Neuronal stem cell (in vitro differentiated cells): ENCODE data around the gene NR4A1. TPM values are rescaled to one million over a fixed set of nuclear protein-coding genes. Genes with fewer than 3 reads are reported as not detected.

Experiments
- DNase-seq: peaks from one replicate; pipeline ENCODE4 v3.0.0-alpha.2; 2013; ENCODE audit warnings: low spot score
- H2AFZ ChIP-seq: one replicate; pipeline ENCODE4 v1.6.1; 2013; ENCODE audit warnings: mild to moderate bottlenecking, low read length, inconsistent platforms
- H2AK5ac ChIP-seq: 2 replicates; pipeline ENCODE4 v1.6.1; 2013; ENCODE audit warnings: low read depth, mild to moderate bottlenecking, inconsistent platforms, low read length, moderate library complexity, mixed read lengths
- H2BK120ac ChIP-seq: 2 replicates; pipeline ENCODE4 v1.6.1; 2013; ENCODE audit warnings: low read depth, mild to moderate bottlenecking, inconsistent platforms, low read length, moderate library complexity, mixed read lengths
- H2BK12ac ChIP-seq: one replicate; pipeline ENCODE4 v1.6.1; 2013; ENCODE audit warnings: low read length, inconsistent platforms
- H2BK15ac ChIP-seq: 2 replicates; pipeline ENCODE4 v1.6.1; 2013; ENCODE audit warnings: mild to moderate bottlenecking, low read length, inconsistent platforms, mixed read lengths
- H2BK5ac ChIP-seq: one replicate; pipeline ENCODE4 v1.6.1; 2013; ENCODE audit warnings: inconsistent platforms, mild to moderate bottlenecking, low read length, moderate library complexity
- H3K14ac ChIP-seq: one replicate; pipeline ENCODE4 v1.6.1; 2013; ENCODE audit warnings: low read length, inconsistent platforms
- H3K18ac ChIP-seq: 2 replicates; pipeline ENCODE4 v1.6.1; 2013; ENCODE audit warnings: low read length, inconsistent platforms
- H3K23ac ChIP-seq: 2 replicates; pipeline ENCODE4 v1.6.1; 2013; ENCODE audit warnings: low read depth, mild to moderate bottlenecking, mixed read lengths, low read length, inconsistent platforms; ENCODE audit not compliant: poor library complexity
- H3K27ac ChIP-seq: replicated peaks from 3 replicates; pipeline ENCODE4 v1.5.1; 2013; ENCODE audit warnings: low read length, inconsistent platforms
- H3K27me3 ChIP-seq, 3 experiments: 2 replicates each; pipeline ENCODE4 v1.6.1; 2013; ENCODE audit warnings: low read length in 3 of 3, mild to moderate bottlenecking in 2 of 3, inconsistent platforms in 1 of 3, low read depth in 1 of 3, mixed read lengths in 1 of 3, moderate library complexity in 1 of 3; ENCODE audit not compliant: control insufficient read depth in 3 of 3, insufficient read depth in 3 of 3
- H3K36me3 ChIP-seq, 2 donors: replicated peaks in 1 of 2; 2 replicates each; pipeline ENCODE4 v1.6.1; 2013; ENCODE audit warnings: low read length in 2 of 2; ENCODE audit not compliant: control insufficient read depth in 2 of 2, insufficient read depth in 2 of 2
- H3K4ac ChIP-seq: 2 replicates; pipeline ENCODE4 v1.6.1; 2013; ENCODE audit warnings: inconsistent platforms, mild to moderate bottlenecking, low read length, moderate library complexity
- H3K4me1 ChIP-seq, 2 donors: 1 replicate in 1 of 2; 2 replicates in 1 of 2; pipeline ENCODE4 v1.6.1; 2013; ENCODE audit warnings: low read length in 2 of 2, low read depth in 1 of 2; ENCODE audit not compliant: control insufficient read depth in 2 of 2, insufficient read depth in 1 of 2
- H3K4me2 ChIP-seq: one replicate; pipeline ENCODE4 v1.6.1; 2013; ENCODE audit warnings: mild to moderate bottlenecking, low read length, inconsistent platforms; ENCODE audit not compliant: insufficient read depth, poor library complexity, severe bottlenecking
- H3K4me3 ChIP-seq, 2 donors: 2 replicates each; pipeline ENCODE4 v1.5.1; 2013; ENCODE audit warnings: low read length in 2 of 2, mild to moderate bottlenecking in 2 of 2, inconsistent platforms in 1 of 2, moderate library complexity in 1 of 2
- H3K79me1 ChIP-seq: one replicate; pipeline ENCODE4 v1.6.1; 2013; ENCODE audit warnings: low read depth, mild to moderate bottlenecking, inconsistent platforms, low read length, moderate library complexity
- H3K9ac ChIP-seq: one replicate; pipeline ENCODE4 v1.6.1; 2013; ENCODE audit warnings: mild to moderate bottlenecking, low read depth, low read length, inconsistent platforms; ENCODE audit not compliant: poor library complexity
- H3K9me3 ChIP-seq, 2 donors: replicated peaks in 1 of 2; 2 replicates each; pipeline versions ENCODE3 to v1.6.1; 2013; ENCODE audit warnings: low read length in 2 of 2, mild to moderate bottlenecking in 2 of 2, inconsistent platforms in 1 of 2, low read depth in 1 of 2, mixed read lengths in 1 of 2, moderate library complexity in 1 of 2; ENCODE audit not compliant: control insufficient read depth in 2 of 2, insufficient read depth in 1 of 2
- H4K8ac ChIP-seq: one replicate; pipeline ENCODE4 v1.6.1; 2013; ENCODE audit warnings: low read depth, mild to moderate bottlenecking, inconsistent platforms, low read length, moderate library complexity
- H4K91ac ChIP-seq: one replicate; pipeline ENCODE4 v1.6.1; 2013; ENCODE audit warnings: low read length, low read depth, mild to moderate bottlenecking, inconsistent platforms; ENCODE audit not compliant: poor library complexity
- WGBS, 2 donors: extraction: QIAGEN DNeasy Blood & Tissue Kit; methylation state at CpG; one replicate each; pipeline ENCODE4 v1.1.7; 2013; ENCODE audit warnings: missing lambda C conversion rate in 2 of 2, mixed read lengths in 1 of 2; ENCODE audit not compliant: insufficient read length in 2 of 2, insufficient replicate concordance in 1 of 2; ENCODE audit errors: extremely low coverage in 2 of 2; 5-methylcytosine and 5-hydroxymethylcytosine counted together
- polyA plus RNA-seq, 2 experiments: library from polyadenylated mRNA; stranded (reverse); fragments of 200-250 nt; gene quantifications; one replicate each; pipeline ENCODE4 v1.2.3, GENCODE V29; 2013

Gene NR4A1
- polyA plus RNA-seq (2013, experiment 1 of 2): 46.2 TPM
- polyA plus RNA-seq (2013, experiment 2 of 2): 44.5 TPM

DNA sequence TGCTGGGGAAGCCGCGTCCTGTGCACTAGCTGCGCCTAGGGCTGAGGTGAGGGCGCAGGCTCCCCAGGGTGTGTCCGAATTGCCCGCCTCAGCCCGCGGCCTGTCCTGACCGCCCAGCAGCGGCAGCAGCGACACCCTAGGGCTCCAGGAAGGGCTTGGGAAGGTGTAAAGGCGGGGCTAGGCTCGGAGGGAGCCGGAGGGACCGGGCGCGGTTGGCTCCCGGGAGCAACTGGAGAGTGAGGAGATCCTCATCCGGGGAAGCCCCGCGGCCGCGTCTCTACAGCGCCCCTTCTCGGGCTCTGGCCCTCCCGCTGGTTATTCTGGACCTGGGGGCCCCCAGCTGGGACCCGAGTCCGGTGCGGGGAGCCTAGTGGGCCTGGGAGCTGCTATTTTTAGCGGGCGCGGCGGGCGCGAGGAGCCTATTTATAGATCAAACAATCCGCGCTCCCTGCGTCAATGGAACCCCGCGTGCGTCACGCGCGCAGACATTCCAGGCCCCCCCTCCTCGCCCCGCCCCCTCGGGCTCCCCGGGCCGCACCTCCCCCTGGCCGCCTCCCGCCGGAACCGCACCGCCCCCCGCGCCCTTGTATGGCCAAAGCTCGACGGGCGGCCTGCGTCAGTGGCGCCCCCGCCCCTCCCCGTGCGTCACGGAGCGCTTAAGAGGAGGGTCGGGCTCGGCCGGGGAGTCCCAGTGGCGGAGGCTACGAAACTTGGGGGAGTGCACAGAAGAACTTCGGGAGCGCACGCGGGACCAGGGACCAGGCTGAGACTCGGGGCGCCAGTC lies at the start of gene NR4A1:
TSS of gene NR4A1 (plus strand) at position 685 of the 784 bp plus-strand sequence. CDS start 2,887 bp downstream, outside the sequence.
- H3K23ac ChIP-seq: peak within 1 kb of the TSS; percentile 76
- H3K9ac ChIP-seq: peak within 1 kb of the TSS; percentile 92
- H3K79me1 ChIP-seq: no peaks in the 10 kb centered on the region
- H3K14ac ChIP-seq: peak within 1 kb of the TSS; percentile 91
- peak within 1 kb of the TSS; percentile 99 for H2BK12ac ChIP-seq
- DNase-seq: peak; percentile 93
- peak within 1 kb of the TSS; percentile 99 for H3K18ac ChIP-seq
- H3K4me1 ChIP-seq: peaks cover 8 to 17% of the 10 kb centered on the region in 2 donors
- H3K27me3 ChIP-seq: peaks cover 0 to 15% (median 0%) of the 10 kb centered on the region in 3 experiments
- H3K27ac ChIP-seq: peak within 1 kb of the TSS; percentile 44
- H2AFZ ChIP-seq: peak within 1 kb of the TSS; percentile 87
- peak within 1 kb of the TSS; percentile 40 for H2BK5ac ChIP-seq
- peak within 1 kb of the TSS; percentile 50 for H4K91ac ChIP-seq
- WGBS, 2 donors: no CpG with 5 or more reads among the region's 77 CpGs
- peak within 1 kb of the TSS; percentile 100 for H3K4me2 ChIP-seq
- peak within 1 kb of the TSS; percentile 72 for H2BK15ac ChIP-seq
- H2AK5ac ChIP-seq: peak within 1 kb of the TSS; percentile 54
- H3K4me3 ChIP-seq: peak within 1 kb of the TSS; percentile 38 to 87
- H3K36me3 ChIP-seq: peaks cover 10 to 22% of the 10 kb centered on the region in 2 donors
- H2BK120ac ChIP-seq: peak within 1 kb of the TSS; percentile 82
- no peak within 1 kb of the TSS for H4K8ac ChIP-seq
- H3K9me3 ChIP-seq: no peaks in the 10 kb centered on the region
- peak within 1 kb of the TSS; percentile 71 for H3K4ac ChIP-seq

DNA sequence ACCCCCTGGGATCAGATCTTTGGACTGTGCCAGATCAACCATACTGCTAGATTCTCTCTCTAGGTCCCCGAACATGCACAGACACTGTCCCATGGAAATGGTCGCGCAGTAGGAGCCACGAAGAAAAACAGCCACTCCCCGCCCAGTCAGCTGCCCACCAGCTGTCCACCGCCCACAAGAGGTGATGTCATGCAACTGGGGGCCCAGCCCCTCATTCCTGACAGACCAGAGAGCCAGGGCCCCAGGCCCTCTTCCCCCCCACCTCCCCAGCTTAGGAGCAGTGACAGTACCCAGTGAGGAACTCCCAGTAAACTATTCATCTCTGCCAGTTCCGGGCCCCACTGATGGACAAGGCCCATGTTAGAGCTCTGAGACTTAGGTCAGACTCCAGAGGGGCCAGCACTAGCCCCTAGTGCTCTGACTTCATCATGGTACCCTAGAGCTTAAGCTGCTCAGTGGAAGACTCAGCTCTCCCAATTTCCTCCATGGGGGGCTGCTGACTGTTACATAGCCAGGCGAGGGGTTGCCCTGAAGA lies 48.2 kb upstream of the NR4A1 start:
- H2BK5ac ChIP-seq: no peak overlapping the region
- WGBS, 2 donors: no CpG with 5 or more reads among the region's 8 CpGs
- H2BK15ac ChIP-seq: no peak overlapping the region
- no peak overlapping the region for H3K4me2 ChIP-seq
- H3K9me3 ChIP-seq: no peaks in the 10 kb centered on the region
- no peak overlapping the region for H3K27ac ChIP-seq
- no peak overlapping the region for H3K18ac ChIP-seq
- H4K91ac ChIP-seq: no peak overlapping the region
- no peak for DNase-seq
- no peak overlapping the region for H2AK5ac ChIP-seq
- H3K23ac ChIP-seq: no peak overlapping the region
- no peak overlapping the region for H2BK120ac ChIP-seq
- H3K36me3 ChIP-seq: peaks cover under 1 to 37% of the 10 kb centered on the region in 2 donors
- no peak overlapping the region for H2AFZ ChIP-seq
- peaks cover 0 to 24% (median 0%) of the 10 kb centered on the region in 3 experiments for H3K27me3 ChIP-seq
- no peak overlapping the region for H2BK12ac ChIP-seq
- no peak overlapping the region for H3K4ac ChIP-seq
- no peaks in the 10 kb centered on the region for H3K79me1 ChIP-seq
- no peak overlapping the region for H4K8ac ChIP-seq
- no peak overlapping the region for H3K4me3 ChIP-seq
- peaks cover 9% of the 10 kb centered on the region in 2 donors for H3K4me1 ChIP-seq
- no peak overlapping the region for H3K14ac ChIP-seq
- no peak overlapping the region for H3K9ac ChIP-seq

DNA sequence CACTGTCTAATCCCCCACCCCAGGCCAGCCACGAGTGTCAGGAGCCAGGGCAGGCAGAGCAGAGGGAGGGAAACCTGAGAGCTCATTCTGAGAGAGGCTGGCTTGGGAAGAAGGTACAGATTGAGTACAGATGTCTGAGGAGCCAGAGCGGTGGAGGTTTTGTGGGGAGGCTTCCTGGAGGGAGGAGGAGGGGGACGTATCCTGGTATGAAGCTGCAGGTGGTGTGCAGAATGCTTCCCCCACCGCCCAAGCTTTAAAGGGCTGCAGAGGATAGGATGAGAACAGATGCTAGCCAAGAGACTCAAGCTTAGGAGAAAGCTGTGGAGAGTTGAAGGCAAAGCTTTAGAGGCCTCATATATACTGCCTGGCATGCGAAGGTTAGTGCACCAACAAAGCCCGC lies 47.7 kb upstream of the NR4A1 start:
- H3K9ac ChIP-seq: no peak overlapping the region
- H3K4me1 ChIP-seq: peaks cover 9% of the 10 kb centered on the region in 2 donors
- no peak overlapping the region for H2AFZ ChIP-seq
- H2BK5ac ChIP-seq: no peak overlapping the region
- H3K79me1 ChIP-seq: no peaks in the 10 kb centered on the region
- no peak overlapping the region for H2BK15ac ChIP-seq
- H3K27me3 ChIP-seq: peaks cover 0 to 28% (median 0%) of the 10 kb centered on the region in 3 experiments
- no peak overlapping the region for H3K27ac ChIP-seq
- no peak for DNase-seq
- no peak overlapping the region for H2AK5ac ChIP-seq
- H3K23ac ChIP-seq: no peak overlapping the region
- no peak overlapping the region for H2BK12ac ChIP-seq
- H3K9me3 ChIP-seq: no peaks in the 10 kb centered on the region
- no peak overlapping the region for H3K4ac ChIP-seq
- H4K8ac ChIP-seq: no peak overlapping the region
- peaks cover 0 to 34% of the 10 kb centered on the region in 2 donors for H3K36me3 ChIP-seq
- H2BK120ac ChIP-seq: no peak overlapping the region
- H4K91ac ChIP-seq: no peak overlapping the region
- H3K14ac ChIP-seq: no peak overlapping the region
- H3K4me2 ChIP-seq: no peak overlapping the region
- no peak overlapping the region for H3K4me3 ChIP-seq
- no peak overlapping the region for H3K18ac ChIP-seq
- WGBS, 2 donors: no CpG with 5 or more reads among the region's 6 CpGs

DNA sequence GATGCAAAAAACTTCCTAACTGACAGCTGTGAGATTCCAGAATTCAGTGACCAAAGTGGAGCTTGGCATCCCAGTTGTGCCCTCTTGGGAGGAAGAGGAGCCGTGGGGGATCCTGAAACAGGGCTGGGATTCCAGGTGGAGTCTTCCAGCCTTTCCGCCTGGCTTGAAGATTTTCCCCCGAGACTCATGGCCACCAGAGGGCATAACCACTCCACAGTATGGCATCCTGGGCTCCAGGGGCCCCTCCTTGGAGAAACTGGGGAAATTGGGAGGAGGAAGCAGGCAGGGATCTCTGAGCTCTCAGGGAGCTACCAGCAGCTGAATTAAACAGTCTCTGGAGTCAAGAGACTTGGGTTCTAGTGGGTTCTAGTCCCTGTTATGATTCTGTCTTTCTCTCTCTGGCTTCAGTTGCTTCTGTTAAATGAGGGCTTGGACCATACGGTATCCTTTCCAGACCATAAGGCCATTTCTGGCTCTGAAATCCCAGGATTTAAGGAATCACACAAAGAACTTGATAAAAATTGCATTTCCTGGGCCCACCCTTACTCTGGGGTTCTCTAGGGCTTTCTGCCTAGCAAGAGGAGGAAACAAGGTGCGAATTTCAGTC lies 47.1 kb upstream of the NR4A1 start:
- no peak overlapping the region for H2BK12ac ChIP-seq
- no peak overlapping the region for H3K27ac ChIP-seq
- H2BK120ac ChIP-seq: no peak overlapping the region
- H3K4me2 ChIP-seq: no peak overlapping the region
- H3K36me3 ChIP-seq: peaks cover 0 to 30% of the 10 kb centered on the region in 2 donors
- no peaks in the 10 kb centered on the region for H3K9me3 ChIP-seq
- peak overlapping the region; percentile 23 for H2AK5ac ChIP-seq
- H3K79me1 ChIP-seq: no peaks in the 10 kb centered on the region
- H2AFZ ChIP-seq: no peak overlapping the region
- DNase-seq: no peak
- H3K18ac ChIP-seq: no peak overlapping the region
- H3K14ac ChIP-seq: no peak overlapping the region
- H3K4me1 ChIP-seq: peaks cover 9 to 12% of the 10 kb centered on the region in 2 donors
- no peak overlapping the region for H3K4ac ChIP-seq
- peaks cover 0 to 29% (median 0%) of the 10 kb centered on the region in 3 experiments for H3K27me3 ChIP-seq
- no peak overlapping the region for H4K8ac ChIP-seq
- H3K9ac ChIP-seq: no peak overlapping the region
- H3K4me3 ChIP-seq: no peak overlapping the region
- H2BK5ac ChIP-seq: no peak overlapping the region
- H4K91ac ChIP-seq: no peak overlapping the region
- H2BK15ac ChIP-seq: no peak overlapping the region
- H3K23ac ChIP-seq: no peak overlapping the region
- WGBS, 2 donors: no CpG with 5 or more reads among the region's 5 CpGs
